BJ (cell line): ENCODE measurements around the gene KCNQ1. TPM values are rescaled to one million over a fixed set of nuclear protein-coding genes. Genes with fewer than 3 reads are reported as not detected.

Source experiments
- CTCF ChIA-PET: fragments of 350-600 bp; formaldehyde crosslinking; extraction: SDS; loops from one replicate; lab custom pipeline; 2021; ENCODE audit warnings: antibody characterized with exemption, inconsistent platforms; lab: Yijun Ruan, JAX
- POLR2A ChIA-PET: fragments of 300-600 bp; sonication (Branson Sonifier 250); formaldehyde crosslinking; extraction: SDS; loops from one replicate; lab custom pipeline; 2021; ENCODE audit warnings: antibody characterized with exemption; lab: Charles Lee
- DNase-seq: peaks from one replicate; pipeline ENCODE4 v3.0.0-alpha.2; 2011; ENCODE audit warnings: low read depth
- H3K27me3 ChIP-seq: 2 replicates; pipeline ENCODE4 v1.6.0; 2011; ENCODE audit warnings: low read length; ENCODE audit not compliant: control insufficient read depth, insufficient read depth
- H3K36me3 ChIP-seq: 2 replicates; pipeline ENCODE4 v1.5.1; 2011; ENCODE audit warnings: low read length; ENCODE audit not compliant: control insufficient read depth, insufficient read depth
- H3K4me3 ChIP-seq: 2 replicates; pipeline ENCODE4 v1.5.1; 2011; ENCODE audit warnings: low read depth, mild to moderate bottlenecking, control low read depth, low read length
- CTCF ChIP-seq: IDR thresholded peaks from 2 replicates; pipeline ENCODE4 v1.5.1; 2011; ENCODE audit warnings: low read depth, mild to moderate bottlenecking, control low read depth, inconsistent platforms, low read length, moderate library complexity; ENCODE audit not compliant: insufficient read depth
- polyA plus RNA-seq: library from polyadenylated mRNA; depleted of rRNA; stranded (reverse); fragments of >200 nt; gene quantifications from 2 replicates; pipeline ENCODE4 v1.2.3, GENCODE V29; 2011

Gene KCNQ1
- polyA plus RNA-seq, 1 experiment, result not detected

GRCh38 chr11:2782769-2783168, 338.0 kb downstream of the KCNQ1 start:
- Histone ChIP-seq H3K27me3 (peaks cover 2% of the 10 kb centered on the region), H3K36me3 (no peaks in the 10 kb centered on the region), H3K4me3 (no peak overlapping the region)
- TF ChIP-seq CTCF, result no peak
- no peak for DNase-seq
- ChIA-PET POLR2A (no interaction called here), CTCF (no interaction called here)

- CTCF ChIA-PET, result no interaction called here
- POLR2A ChIA-PET, result no interaction called here
- no peak for DNase-seq
- no peak for TF ChIP-seq CTCF
- peaks cover 2% of the 10 kb centered on the region for H3K27me3 ChIP-seq
- no peak overlapping the region for H3K4me3 ChIP-seq
- no peaks in the 10 kb centered on the region for H3K36me3 ChIP-seq
Measured at GRCh38 chr11:2783536-2784082, 338.8 kb downstream of the KCNQ1 start.

GRCh38 chr11:2787816-2788167, 343.0 kb downstream of the KCNQ1 start:
- no peaks in the 10 kb centered on the region for H3K36me3 ChIP-seq
- DNase-seq, result no peak
- CTCF ChIA-PET, result interaction anchor here (1.5 kb wide), 1 partner anchor 12 kb away, joined by 3 read pairs; no protein-coding TSS in a partner anchor
- H3K27me3 ChIP-seq, result peaks cover 25% of the 10 kb centered on the region
- POLR2A ChIA-PET, result no interaction called here
- H3K4me3 ChIP-seq, result no peak overlapping the region
- TF ChIP-seq CTCF, result no peak

- no peak overlapping the region for H3K4me3 ChIP-seq
- ChIA-PET CTCF (interaction anchor here (1.5 kb wide), 1 partner anchor 12 kb away, joined by 3 read pairs; no protein-coding TSS in a partner anchor), POLR2A (no interaction called here)
- H3K36me3 ChIP-seq, result no peaks in the 10 kb centered on the region
- H3K27me3 ChIP-seq, result peaks cover 25% of the 10 kb centered on the region
- no peak for TF ChIP-seq CTCF
- DNase-seq, result no peak
Measured at GRCh38 chr11:2788168-2789071, 343.6 kb downstream of the KCNQ1 start.

- CTCF ChIA-PET, result no interaction called here
Measured at GRCh38 chr11:2789331-2789730, 344.5 kb downstream of the KCNQ1 start.

More at GRCh38 chr11:2789331-2789730, 344.5 kb downstream of the KCNQ1 start:
- Histone ChIP-seq H3K4me3 (no peak overlapping the region), H3K27me3 (peaks cover 25% of the 10 kb centered on the region), H3K36me3 (no peaks in the 10 kb centered on the region)
- POLR2A ChIA-PET, result no interaction called here
- no peak for TF ChIP-seq CTCF
- no peak for DNase-seq
